HL-60/S4 treated with phorbol 12-myristate 13-acetate at 8.2 ng/mL for 4 days and 3 days (cell line): ENCODE data around the gene SLAMF6.
"Not testable (repeated sequence)": the region's sequence is repeated elsewhere in the genome, so short reads cannot be mapped to it uniquely, and the experiment has no call there.

Experiments
- in situ Hi-C: fragments of 300-500 bp; cut with MboI; formaldehyde crosslinking; loops from 2 replicates; pipeline ENCODE4 v1.15.0; 2022; ENCODE audit warnings: low sequenced_read_pairs

Gene SLAMF6

DNA sequence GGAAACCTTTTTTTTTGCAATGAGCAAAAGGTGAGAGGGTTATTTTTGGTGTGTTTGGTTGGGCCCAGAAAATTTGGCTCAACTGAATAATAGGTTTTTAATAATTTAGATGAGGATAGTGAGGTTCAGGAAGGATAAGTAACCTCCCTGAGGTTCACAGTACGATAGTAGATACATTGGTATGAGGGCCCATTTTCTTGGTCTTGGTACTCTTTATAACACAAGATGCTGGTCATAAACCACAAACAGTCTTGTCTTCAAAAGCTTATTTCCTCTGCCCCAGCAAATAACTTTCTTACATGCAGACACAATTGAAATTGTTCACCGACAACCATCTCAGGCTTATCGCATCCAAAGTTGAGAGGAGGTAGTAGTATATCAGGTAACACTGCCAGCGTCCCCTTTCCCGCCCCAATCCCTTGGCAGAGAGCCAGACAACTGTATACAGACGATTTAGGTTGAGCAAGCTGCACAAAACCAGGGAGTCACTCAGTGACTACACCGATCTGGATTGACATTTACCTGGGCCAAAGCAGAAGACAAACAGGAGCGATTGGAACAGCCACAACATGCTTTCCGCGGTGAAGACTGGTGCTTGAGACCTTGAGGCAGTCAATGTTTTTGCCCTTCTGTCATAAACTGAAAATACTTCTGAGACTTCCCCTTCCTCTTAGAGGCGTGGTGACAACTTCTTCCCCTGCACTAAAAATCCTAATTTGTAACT, at the start of gene SLAMF6:
Gene SLAMF6, minus strand, starts transcription at position 634 of the 724 bp plus-strand sequence. Its CDS starts 63 bp downstream, at position 571.
- in situ Hi-C loops: no loop called here

DNA sequence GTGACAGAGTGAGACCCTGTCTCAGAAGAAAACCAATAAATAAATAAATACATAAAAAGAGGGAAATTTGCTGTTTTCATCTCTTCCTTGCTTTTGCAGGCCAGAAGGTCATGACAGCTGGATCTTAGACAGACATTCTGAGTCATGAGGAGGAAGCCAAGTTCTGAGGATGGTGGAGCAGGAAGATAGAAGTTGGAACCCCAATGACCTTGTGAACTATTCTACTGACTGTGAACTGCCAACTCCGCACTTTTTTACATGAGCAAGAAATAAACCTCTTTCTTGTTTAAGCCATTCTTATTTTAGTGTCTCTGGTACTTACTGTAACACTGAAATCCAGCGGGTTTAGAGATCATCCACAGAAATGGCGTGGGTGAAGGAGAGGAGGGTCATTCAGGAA, 47.8 kb upstream of the SLAMF6 start:
- in situ Hi-C loops: no loop called here

- in situ Hi-C loops: no loop called here
These were observed 46.8 kb upstream of the SLAMF6 start for GRCh38 chr1:160569806-160570205.

DNA sequence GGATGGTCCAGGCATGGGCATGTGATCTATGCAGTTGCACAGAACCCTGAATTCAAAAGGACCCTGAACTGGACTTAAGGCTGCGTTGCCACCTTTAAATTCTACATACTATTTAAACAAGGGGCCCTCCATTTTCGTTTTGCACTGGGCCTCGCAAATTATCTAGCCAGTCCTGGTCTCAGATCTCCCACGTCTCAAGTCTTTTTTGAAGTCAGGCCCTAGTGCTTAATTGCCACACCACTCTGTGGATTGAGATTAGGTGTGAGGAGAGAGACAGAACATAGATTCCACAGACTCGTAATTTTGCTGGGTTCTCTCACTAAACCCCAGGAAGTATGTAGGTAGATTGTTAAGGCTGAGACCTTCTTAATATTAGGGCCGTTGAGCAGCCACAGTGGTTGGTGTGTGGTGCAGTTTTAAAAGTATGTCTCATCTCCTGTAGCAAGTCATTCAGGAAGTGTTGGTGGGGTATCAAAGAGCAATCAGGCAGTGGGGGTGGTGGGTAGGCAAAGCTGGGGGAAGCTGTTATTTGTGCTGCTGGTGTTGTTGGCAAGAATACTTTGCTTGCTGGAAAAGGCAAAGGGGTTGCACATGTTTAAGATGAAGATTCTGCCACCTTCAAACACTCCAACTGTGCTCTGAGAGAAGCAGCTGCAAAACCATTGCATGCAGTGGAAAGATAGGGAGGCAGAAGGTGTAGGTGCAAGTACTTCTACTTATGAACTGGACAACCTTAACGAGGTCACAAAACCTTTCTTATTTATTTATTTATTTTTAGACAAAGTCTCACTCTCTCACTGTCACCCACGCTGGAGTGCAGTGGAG, 45.0 kb upstream of the SLAMF6 start:
- in situ Hi-C loops: no loop called here

DNA sequence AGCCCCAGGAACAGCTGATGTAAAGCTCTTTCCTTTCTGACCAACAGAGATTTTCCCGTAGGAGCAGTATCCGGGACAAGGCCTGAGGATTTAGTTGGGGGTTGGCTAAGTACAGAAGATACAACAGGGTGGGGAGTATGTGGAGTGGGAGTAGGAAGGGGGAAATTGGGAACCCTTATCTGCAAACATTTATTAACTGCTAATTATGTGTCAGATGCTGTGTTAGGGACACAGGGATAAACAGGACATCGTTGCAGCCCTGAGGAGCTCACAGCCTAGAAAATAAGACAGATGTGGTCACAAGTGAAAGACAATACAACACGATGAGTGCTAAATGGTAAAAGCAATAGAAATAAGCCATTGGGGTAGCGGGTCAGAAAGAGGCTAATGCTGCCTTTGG, 44.3 kb upstream of the SLAMF6 start:
- in situ Hi-C loops: no loop called here

- in situ Hi-C loops: no loop called here
These were observed 42.5 kb upstream of the SLAMF6 start for GRCh38 chr1:160565564-160565963.

DNA sequence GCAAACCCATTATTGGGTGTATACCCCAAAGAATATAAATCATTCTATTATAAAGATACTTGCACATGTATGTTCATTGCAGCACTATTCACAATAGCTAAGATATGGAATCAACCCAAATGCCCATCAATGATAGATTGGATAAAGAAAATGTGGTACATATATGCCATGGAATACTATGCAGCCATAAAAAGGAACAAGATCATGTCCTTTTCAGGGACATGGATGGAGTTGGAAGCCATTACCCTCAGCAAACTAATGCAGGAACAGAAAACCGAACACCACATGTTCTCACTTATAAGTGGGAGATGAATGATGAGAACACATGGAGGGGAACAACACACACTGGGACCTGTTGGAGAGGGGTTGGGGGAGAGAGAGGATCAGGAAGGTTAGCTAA, 40.2 kb upstream of the SLAMF6 start:
- in situ Hi-C loops: not testable (repeated sequence)

GRCh38 chr1:160562745-160563144, 39.7 kb upstream of the SLAMF6 start:
- in situ Hi-C loops: not testable (repeated sequence)

- in situ Hi-C loops: no loop called here
These were observed 37.8 kb upstream of the SLAMF6 start for GRCh38 chr1:160560806-160561205.

GRCh38 chr1:160560045-160560705, 37.1 kb upstream of the SLAMF6 start:
- in situ Hi-C loops: no loop called here

DNA sequence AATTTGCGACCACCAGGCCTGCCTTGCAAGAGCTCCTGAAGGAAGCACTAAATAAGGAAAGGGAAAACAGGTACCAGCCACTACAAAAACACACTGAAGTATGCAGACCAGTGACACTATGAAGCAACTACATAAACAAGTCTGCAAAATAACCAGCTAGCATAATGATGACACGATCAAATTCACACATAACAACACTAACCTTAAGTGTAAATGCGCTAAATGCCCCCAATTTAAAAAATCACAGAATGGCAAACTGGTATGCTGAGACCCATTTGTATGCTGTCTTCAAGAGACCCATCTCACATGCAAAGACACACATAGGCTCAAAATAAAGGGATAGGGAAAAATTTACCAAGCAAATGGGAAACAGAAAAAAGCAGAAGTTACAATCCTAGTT, 36.4 kb upstream of the SLAMF6 start:
- in situ Hi-C loops: not testable (repeated sequence)

GRCh38 chr1:160558660-160559380, 35.8 kb upstream of the SLAMF6 start:
- in situ Hi-C loops: no loop called here

- in situ Hi-C loops: no loop called here
These were observed 30.7 kb upstream of the SLAMF6 start for GRCh38 chr1:160553778-160554177.

GRCh38 chr1:160552425-160552824, 29.4 kb upstream of the SLAMF6 start:
- in situ Hi-C loops: no loop called here

DNA sequence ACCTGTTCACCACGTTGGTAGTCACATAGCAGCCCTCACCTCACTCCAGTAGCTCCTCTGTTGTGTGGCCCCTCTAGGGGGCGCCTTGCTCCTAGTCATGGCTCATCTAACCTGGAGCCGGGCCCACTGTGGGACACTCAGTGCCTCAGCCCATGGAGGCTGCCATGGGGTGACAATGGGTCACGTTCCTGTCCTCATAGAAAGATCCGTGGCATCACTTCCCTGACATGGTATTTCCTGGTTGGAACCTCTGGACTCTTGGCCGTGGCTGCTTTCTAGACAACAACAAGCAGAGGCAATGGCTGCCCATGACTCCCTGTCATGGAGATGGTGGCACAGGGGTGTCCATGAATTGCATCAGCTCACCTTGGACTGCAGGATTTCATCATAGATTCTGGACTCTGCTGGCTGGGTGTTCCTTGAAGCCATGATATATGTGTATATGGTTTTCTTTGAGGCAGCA, 27.5 kb upstream of the SLAMF6 start:
- in situ Hi-C loops: no loop called here

- in situ Hi-C loops: no loop called here
These were observed 26.6 kb upstream of the SLAMF6 start for GRCh38 chr1:160549665-160550006.

- in situ Hi-C loops: no loop called here
These were observed 26.1 kb upstream of the SLAMF6 start for GRCh38 chr1:160548960-160549664.

GRCh38 chr1:160548183-160548582, 25.1 kb upstream of the SLAMF6 start:
- in situ Hi-C loops: no loop called here

DNA sequence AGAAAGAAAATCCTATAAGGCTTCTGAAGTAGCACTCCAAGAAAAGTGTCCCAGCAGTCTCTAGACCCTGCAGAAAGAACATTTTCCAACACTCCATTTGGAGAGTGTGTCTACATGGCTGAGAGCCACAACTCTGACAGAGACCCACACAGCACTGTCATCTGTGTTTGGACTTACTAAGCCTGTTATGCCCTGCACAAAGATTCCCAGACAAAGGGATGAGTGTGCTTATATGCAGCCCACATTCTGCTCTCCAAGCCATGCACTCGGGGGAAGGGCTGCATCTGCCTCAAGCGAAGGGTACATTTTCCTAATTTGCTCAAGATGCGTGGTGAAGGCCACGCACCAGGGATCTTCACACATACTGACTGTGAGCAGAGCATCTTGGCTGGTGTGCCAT, 24.4 kb upstream of the SLAMF6 start:
- in situ Hi-C loops: no loop called here

GRCh38 chr1:160546942-160547341, 23.9 kb upstream of the SLAMF6 start:
- in situ Hi-C loops: no loop called here
